CD14-positive monocyte (primary cell): ENCODE data around the gene XPO4. TPM values are rescaled to one million over a fixed set of nuclear protein-coding genes. Genes with fewer than 3 reads are reported as not detected.

Experiments
- DNase-seq, 3 donors: peaks; one replicate each; pipeline ENCODE4 v3.0.0-alpha.2; 2011 to 2022
- H2AFZ ChIP-seq: 2 replicates; pipeline ENCODE4 v1.6.0; 2012; ENCODE audit warnings: mild to moderate bottlenecking, low read depth, low read length, inconsistent platforms; ENCODE audit not compliant: insufficient read depth, poor library complexity, severe bottlenecking
- H3K27ac ChIP-seq, 2 donors: 1 replicate in 1 of 2; 2 replicates in 1 of 2; pipeline ENCODE4 v1.5.1; 2012 to 2013; ENCODE audit warnings: low read length in 2 of 2, control low read depth in 1 of 2, inconsistent platforms in 1 of 2, low read depth in 1 of 2, mild to moderate bottlenecking in 1 of 2
- H3K27me3 ChIP-seq, 2 donors: one replicate each; pipeline versions ENCODE4 v1.6.0 to v1.6.1; 2011 to 2013; ENCODE audit warnings: low read length in 2 of 2; ENCODE audit not compliant: control insufficient read depth in 2 of 2, insufficient read depth in 2 of 2
- H3K36me3 ChIP-seq, 2 donors: replicated peaks in 1 of 2; 1 replicate in 1 of 2; 2 replicates in 1 of 2; pipeline versions ENCODE4 v1.5.1 to v1.6.1; 2012 to 2013; ENCODE audit warnings: low read length in 2 of 2, control low read depth in 1 of 2, inconsistent platforms in 1 of 2, mild to moderate bottlenecking in 1 of 2; ENCODE audit not compliant: insufficient read depth in 2 of 2, control insufficient read depth in 1 of 2
- H3K4me1 ChIP-seq, 2 donors: 1 replicate in 1 of 2; 2 replicates in 1 of 2; pipeline versions ENCODE4 v1.5.1 to v1.6.1; 2012 to 2013; ENCODE audit warnings: low read length in 2 of 2, control low read depth in 1 of 2, inconsistent platforms in 1 of 2, mild to moderate bottlenecking in 1 of 2, moderate library complexity in 1 of 2; ENCODE audit not compliant: insufficient read depth in 2 of 2, control insufficient read depth in 1 of 2
- H3K4me2 ChIP-seq: replicated peaks from 2 replicates; pipeline ENCODE3; 2012; ENCODE audit warnings: low read length, moderate library complexity, mild to moderate bottlenecking; ENCODE audit not compliant: poor library complexity, severe bottlenecking; ENCODE audit errors: extremely low read depth
- H3K4me3 ChIP-seq, 3 experiments: fragments of 200-600 bp in 1 of 3; sonication (generic) in 1 of 3; replicated peaks in 1 of 3; 1 replicate in 2 of 3; 2 replicates in 1 of 3; pipeline ENCODE4 v1.5.1; 2011 to 2013; ENCODE audit warnings: low read length in 3 of 3, mild to moderate bottlenecking in 3 of 3, control low read depth in 2 of 3, low read depth in 2 of 3, inconsistent platforms in 1 of 3, moderate library complexity in 1 of 3
- H3K79me2 ChIP-seq: 2 replicates; pipeline ENCODE4 v1.6.0; 2012; ENCODE audit warnings: mild to moderate bottlenecking, control low read depth, inconsistent platforms, low read length, moderate library complexity; ENCODE audit not compliant: insufficient read depth
- H3K9ac ChIP-seq: 2 replicates; pipeline ENCODE4 v1.6.0; 2017; ENCODE audit warnings: low read length, mild to moderate bottlenecking; ENCODE audit not compliant: insufficient read depth, poor library complexity, severe bottlenecking
- H3K9me3 ChIP-seq, 2 donors: replicated peaks in 1 of 2; 1 replicate in 1 of 2; 2 replicates in 1 of 2; pipeline versions ENCODE4 v1.5.1 to v1.6.1; 2012 to 2013; ENCODE audit warnings: low read length in 2 of 2, control low read depth in 1 of 2; ENCODE audit not compliant: control insufficient read depth in 1 of 2, insufficient read depth in 1 of 2
- H4K20me1 ChIP-seq: 2 replicates; pipeline ENCODE4 v1.6.0; 2012; ENCODE audit warnings: mild to moderate bottlenecking, low read length, control low read depth, moderate library complexity; ENCODE audit not compliant: insufficient read depth
- H3K27ac Mint-ChIP-seq, 7 donors: one replicate each; pipeline ENCODE4 v1.8.0; 2020; ENCODE audit warnings: mild to moderate bottlenecking in 7 of 7, mixed read lengths in 7 of 7, moderate library complexity in 6 of 7, inconsistent platforms in 2 of 7
- H3K27me3 Mint-ChIP-seq, 3 donors: one replicate each; pipeline ENCODE4 v1.8.0; 2021 to 2022; ENCODE audit warnings: low read depth in 3 of 3, mild to moderate bottlenecking in 3 of 3, mixed read lengths in 3 of 3, moderate library complexity in 3 of 3, inconsistent platforms in 1 of 3
- H3K36me3 Mint-ChIP-seq, 2 donors: one replicate each; pipeline ENCODE4 v1.8.0; 2020; ENCODE audit warnings: mixed read lengths in 2 of 2, inconsistent platforms in 1 of 2, mild to moderate bottlenecking in 1 of 2
- H3K4me1 Mint-ChIP-seq: one replicate; pipeline ENCODE4 v1.8.0; 2020; ENCODE audit warnings: mild to moderate bottlenecking, mixed read lengths
- H3K4me3 Mint-ChIP-seq, 2 donors: one replicate each; pipeline ENCODE4 v1.8.0; 2020; ENCODE audit warnings: mild to moderate bottlenecking in 2 of 2, mixed read lengths in 2 of 2, moderate library complexity in 1 of 2
- H3K9me3 Mint-ChIP-seq, 7 donors: one replicate each; pipeline ENCODE4 v1.8.0; 2020 to 2022; ENCODE audit warnings: mixed read lengths in 7 of 7, mild to moderate bottlenecking in 6 of 7, moderate library complexity in 6 of 7, inconsistent platforms in 2 of 7
- CTCF ChIP-seq: fragments of 200-600 bp; IDR thresholded peaks from one replicate; pipeline ENCODE4 v1.8.0; 2022; ENCODE audit warnings: antibody characterized with exemption, mild to moderate bottlenecking
- WGBS: methylation state at CpG from one replicate; pipeline ENCODE4 v1.1.5; 2013; ENCODE audit warnings: missing lambda C conversion rate; ENCODE audit not compliant: insufficient coverage; 5-methylcytosine and 5-hydroxymethylcytosine counted together
- intact Hi-C, 2 donors: fragments of 100-400 bp; cut with micrococcal nuclease; formaldehyde crosslinking; loops; one replicate each; pipeline versions ENCODE4 v1.15.0 to v1.15.1; 2023
- polyA plus RNA-seq, 3 donors: library from polyadenylated mRNA; depleted of rRNA in 1 of 3; unstranded in 2 of 3; stranded (reverse) in 1 of 3; fragments of 300-500 nt in 2 of 3; fragments of >200 nt in 1 of 3; fragmentation: Illumina TruSeq in 2 of 3; gene quantifications; 1 replicate in 2 of 3; 2 replicates in 1 of 3; pipeline ENCODE4 v1.2.3, GENCODE V29; 2012 to 2021

XPO4 gene
- polyA plus RNA-seq, 3 donors: 2.9 to 4.4 (median 4.0) TPM

GRCh38 chr13:20808874-20809273, 93.7 kb downstream of the XPO4 start:
- WGBS: no CpG with 5 or more reads among the region's 4 CpGs
- H3K9ac ChIP-seq: no peak overlapping the region
- no peak overlapping the region for H3K4me3 ChIP-seq
- H3K4me1 ChIP-seq: no peaks in the 10 kb centered on the region
- no peaks in the 10 kb centered on the region for H3K27me3 Mint-ChIP-seq
- no peak for DNase-seq
- no peak for TF ChIP-seq CTCF
- no peak overlapping the region for H3K4me2 ChIP-seq
- H3K9me3 ChIP-seq: no peaks in the 10 kb centered on the region
- no peak overlapping the region for H3K27ac ChIP-seq
- H2AFZ ChIP-seq: no peak overlapping the region
- H3K4me3 Mint-ChIP-seq: no peak overlapping the region
- H3K79me2 ChIP-seq: no peaks in the 10 kb centered on the region
- H3K9me3 Mint-ChIP-seq: peaks cover 0 to 2% (median 0%) of the 10 kb centered on the region in 7 donors
- intact Hi-C loops: no loop called here
- peaks cover 2% of the 10 kb centered on the region for H3K4me1 Mint-ChIP-seq
- H3K36me3 ChIP-seq: peaks cover 36 to 64% of the 10 kb centered on the region in 2 donors
- H4K20me1 ChIP-seq: no peaks in the 10 kb centered on the region
- no peaks in the 10 kb centered on the region for H3K27me3 ChIP-seq
- H3K36me3 Mint-ChIP-seq: peaks cover 53 to 54% of the 10 kb centered on the region in 2 donors
- H3K27ac Mint-ChIP-seq: peak overlapping the region in 1 of 7 donors; percentile 51

- Histone ChIP-seq H2AFZ (no peak overlapping the region), H3K79me2 (no peaks in the 10 kb centered on the region), H3K4me3 (no peak overlapping the region), H3K36me3 (peaks cover 26 to 48% of the 10 kb centered on the region in 2 donors), H4K20me1 (no peaks in the 10 kb centered on the region), H3K27ac (no peak overlapping the region), H3K9ac (no peak overlapping the region), H3K9me3 (no peaks in the 10 kb centered on the region), H3K4me1 (peaks cover 0 to 4% of the 10 kb centered on the region in 2 donors), H3K27me3 (no peaks in the 10 kb centered on the region), H3K4me2 (no peak overlapping the region)
- Mint-ChIP-seq H3K27ac (peak overlapping the region in 3 of 7 donors; percentile 8 to 24 (median 13)), H3K4me3 (no peak overlapping the region), H3K36me3 (peaks cover 42 to 48% of the 10 kb centered on the region in 2 donors), H3K4me1 (peaks cover 8% of the 10 kb centered on the region), H3K27me3 (peaks cover 0 to 2% (median 0%) of the 10 kb centered on the region in 3 donors), H3K9me3 (peaks cover 0 to 2% (median 0%) of the 10 kb centered on the region in 7 donors)
- TF ChIP-seq CTCF: no peak
- intact Hi-C loops: no loop called here
- 100% methylated on average over 1 of the region's 3 CpGs for WGBS
- DNase-seq: no peak
These were observed 99.2 kb downstream of the XPO4 start for GRCh38 chr13:20803180-20803965.
